H1 (cell line): ENCODE results near the gene TRIM71. TPM values are rescaled to one million over a fixed set of nuclear protein-coding genes. Genes with fewer than 3 reads are reported as not detected.

ENCODE experiments used
- CTCF ChIA-PET: fragments of 300-600 bp; sonication (Branson Sonifier 250); formaldehyde crosslinking; loops from one replicate; lab custom pipeline; 2021; ENCODE audit not compliant: partially characterized antibody; lab: Charles Lee
- POLR2A ChIA-PET: fragments of 300-600 bp; sonication (Branson Sonifier 250); formaldehyde crosslinking; loops from one replicate; lab custom pipeline; 2021; ENCODE audit warnings: inconsistent platforms; ENCODE audit not compliant: partially characterized antibody; lab: Charles Lee
- DNase-seq, 2 experiments: peaks; one replicate each; pipeline versions ENCODE4 v3.0.0 to v3.0.0-alpha.2; 2010 to 2022; ENCODE audit warnings: low spot score in 2 of 2, low read depth in 1 of 2, mixed read lengths in 1 of 2
- FAIRE-seq: peaks from 2 replicates; lab custom pipeline; 2011; peaks lifted over from hg19 to GRCh38; lab: Jason Lieb, UNC
- H2AFZ ChIP-seq: 2 replicates; pipeline ENCODE4 v1.8.1; 2012; ENCODE audit warnings: low read length, inconsistent platforms
- H2AK5ac ChIP-seq: 2 replicates; pipeline ENCODE4 v1.6.1; 2013; ENCODE audit warnings: low read depth, low read length
- H2BK120ac ChIP-seq: replicated peaks from 2 replicates; pipeline ENCODE3; 2013; ENCODE audit warnings: low read depth, low read length, inconsistent platforms
- H2BK12ac ChIP-seq: 2 replicates; pipeline ENCODE4 v1.6.1; 2013; ENCODE audit warnings: low read depth, low read length
- H2BK15ac ChIP-seq: 2 replicates; pipeline ENCODE4 v1.6.1; 2013; ENCODE audit warnings: low read length
- H2BK20ac ChIP-seq: 2 replicates; pipeline ENCODE4 v1.6.1; 2013; ENCODE audit warnings: low read length
- H2BK5ac ChIP-seq: 2 replicates; pipeline ENCODE4 v1.6.1; 2013; ENCODE audit warnings: low read depth, low read length
- H3K14ac ChIP-seq: 2 replicates; pipeline ENCODE4 v1.6.1; 2013; ENCODE audit warnings: inconsistent platforms; ENCODE audit not compliant: insufficient read length
- H3K18ac ChIP-seq: 2 replicates; pipeline ENCODE4 v1.6.1; 2013; ENCODE audit warnings: low read length; ENCODE audit errors: extremely low read depth
- H3K23ac ChIP-seq: 2 replicates; pipeline ENCODE4 v1.6.1; 2013; ENCODE audit warnings: inconsistent platforms; ENCODE audit not compliant: insufficient read length
- H3K23me2 ChIP-seq: 2 replicates; pipeline ENCODE4 v1.6.1; 2013; ENCODE audit warnings: low read depth, low read length
- H3K27ac ChIP-seq: 2 replicates; pipeline ENCODE4 v1.6.1; 2011; ENCODE audit warnings: low read depth, low read length, inconsistent platforms
- H3K27me3 ChIP-seq, 4 experiments: replicated peaks in 1 of 4; 1 replicate in 1 of 4; 2 replicates in 3 of 4; pipeline versions ENCODE4 v1.6.1 to v1.8.1; 2011 to 2013; ENCODE audit warnings: low read length in 3 of 4, mild to moderate bottlenecking in 3 of 4, inconsistent platforms in 2 of 4, mixed read lengths in 2 of 4, moderate library complexity in 1 of 4; ENCODE audit not compliant: control insufficient read depth in 3 of 4, insufficient read depth in 3 of 4; ENCODE audit errors: extremely low read depth in 1 of 4
- H3K36me3 ChIP-seq, 4 experiments: 2 replicates each; pipeline versions ENCODE4 v1.6.1 to v1.8.1; 2011 to 2013; ENCODE audit warnings: mild to moderate bottlenecking in 4 of 4, low read length in 3 of 4, moderate library complexity in 2 of 4, control low read depth in 1 of 4, inconsistent platforms in 1 of 4; ENCODE audit not compliant: insufficient read depth in 4 of 4, control insufficient read depth in 2 of 4
- H3K4ac ChIP-seq: replicated peaks from 2 replicates; pipeline ENCODE3; 2013; ENCODE audit warnings: low read length, low read depth, mixed read lengths, inconsistent platforms; ENCODE audit not compliant: insufficient read length
- H3K4me1 ChIP-seq, 4 experiments: replicated peaks in 1 of 4; 1 replicate in 1 of 4; 2 replicates in 3 of 4; pipeline versions ENCODE4 v1.6.1 to v1.8.1; 2011 to 2013; ENCODE audit warnings: low read length in 3 of 4, inconsistent platforms in 2 of 4, mixed read lengths in 1 of 4; ENCODE audit not compliant: insufficient read depth in 4 of 4, control insufficient read depth in 3 of 4
- H3K4me2 ChIP-seq, 2 experiments: 2 replicates each; pipeline versions ENCODE4 v1.6.1 to v1.8.1; 2011 to 2013; ENCODE audit warnings: low read depth in 2 of 2, low read length in 2 of 2, control low read depth in 1 of 2, inconsistent platforms in 1 of 2, mild to moderate bottlenecking in 1 of 2; ENCODE audit not compliant: insufficient read depth in 1 of 2
- H3K4me3 ChIP-seq, 4 experiments: fragments of 200-600, 300-600 bp in 1 of 4; sonication (generic), shearing (Covaris generic), sonication (Bioruptor Twin) in 1 of 4; 2 replicates each; pipeline versions ENCODE4 v1.5.1 to v1.8.1; 2011 to 2016; ENCODE audit warnings: low read length in 4 of 4, low read depth in 3 of 4, control low read depth in 2 of 4, inconsistent platforms in 2 of 4, mild to moderate bottlenecking in 2 of 4, mixed read lengths in 1 of 4, moderate library complexity in 1 of 4; ENCODE audit not compliant: insufficient read depth in 2 of 4; ENCODE audit errors: extremely low read depth in 1 of 4
- H3K56ac ChIP-seq: replicated peaks from 2 replicates; pipeline ENCODE3; 2013; ENCODE audit warnings: low read depth, mild to moderate bottlenecking, mixed read lengths, low read length, inconsistent platforms; ENCODE audit not compliant: insufficient read length
- H3K79me1 ChIP-seq: 2 replicates; pipeline ENCODE4 v1.6.1; 2013; ENCODE audit warnings: low read depth, low read length, control low read depth
- H3K79me2 ChIP-seq, 2 experiments: 2 replicates each; pipeline versions ENCODE4 v1.6.1 to v1.8.1; 2012 to 2013; ENCODE audit warnings: low read length in 2 of 2, mild to moderate bottlenecking in 2 of 2, inconsistent platforms in 1 of 2; ENCODE audit not compliant: insufficient read depth in 2 of 2, control insufficient read depth in 1 of 2
- H3K9ac ChIP-seq, 4 experiments: replicated peaks in 1 of 4; 1 replicate in 1 of 4; 2 replicates in 3 of 4; pipeline versions ENCODE4 v1.6.1 to v1.8.1; 2011 to 2013; ENCODE audit warnings: low read depth in 3 of 4, low read length in 3 of 4, control low read depth in 2 of 4, mild to moderate bottlenecking in 2 of 4, moderate library complexity in 2 of 4, inconsistent platforms in 1 of 4; ENCODE audit errors: extremely low read depth in 1 of 4
- H3K9me3 ChIP-seq, 2 experiments: 2 replicates each; pipeline versions ENCODE4 v1.6.1 to v1.8.1; 2012 to 2013; ENCODE audit warnings: mild to moderate bottlenecking in 2 of 2, moderate library complexity in 2 of 2, control low read depth in 1 of 2, inconsistent platforms in 1 of 2, low read depth in 1 of 2, low read length in 1 of 2, mixed read lengths in 1 of 2; ENCODE audit not compliant: insufficient read depth in 2 of 2
- H4K20me1 ChIP-seq, 2 experiments: replicated peaks in 1 of 2; 2 replicates each; pipeline versions ENCODE3 to v1.8.1; 2011 to 2013; ENCODE audit warnings: inconsistent platforms in 2 of 2, low read length in 2 of 2, mild to moderate bottlenecking in 1 of 2; ENCODE audit not compliant: insufficient read depth in 2 of 2, control insufficient read depth in 1 of 2
- H4K5ac ChIP-seq: 2 replicates; pipeline ENCODE4 v1.6.1; 2013; ENCODE audit warnings: low read length, low read depth, mixed read lengths, inconsistent platforms; ENCODE audit not compliant: insufficient read length
- H4K8ac ChIP-seq: 2 replicates; pipeline ENCODE4 v1.8.0; 2013; ENCODE audit warnings: mild to moderate bottlenecking, moderate library complexity, low read length, inconsistent platforms; ENCODE audit not compliant: insufficient read depth; ENCODE audit errors: extremely low read depth
- H4K91ac ChIP-seq: replicated peaks from 2 replicates; pipeline ENCODE3; 2013; ENCODE audit warnings: low read length, mixed read lengths, inconsistent platforms; ENCODE audit not compliant: insufficient read length
- ASH2L ChIP-seq: fragments of 200-600, 300-600 bp; sonication (generic); IDR thresholded peaks from one replicate; pipeline ENCODE4 v1.7.1; 2017; ENCODE audit warnings: low read length
- BRCA1 ChIP-seq: IDR thresholded peaks from 2 replicates; pipeline ENCODE4 v1.6.1; 2012; ENCODE audit warnings: low read depth, low read length, improper control_type of control experiment
- EP300 ChIP-seq, 2 experiments: IDR thresholded peaks; 1 replicate in 1 of 2; 2 replicates in 1 of 2; pipeline ENCODE4 v1.6.1; 2011 to 2012; ENCODE audit warnings: low read depth in 2 of 2, low read length in 2 of 2, mild to moderate bottlenecking in 2 of 2, borderline replicate concordance in 1 of 2, inconsistent platforms in 1 of 2, moderate library complexity in 1 of 2
- GTF2F1 ChIP-seq: IDR thresholded peaks from 2 replicates; pipeline ENCODE4 v1.6.1; 2012; ENCODE audit warnings: low read depth, low read length, improper control_type of control experiment, borderline replicate concordance
- JUN ChIP-seq: IDR thresholded peaks from 2 replicates; pipeline ENCODE4 v1.6.1; 2011; ENCODE audit warnings: low read depth, mild to moderate bottlenecking, improper control_type of control experiment, low read length
- POLR2A ChIP-seq, 2 experiments: IDR thresholded peaks; 1 replicate in 1 of 2; 2 replicates in 1 of 2; pipeline ENCODE4 v1.6.1; 2011; ENCODE audit warnings: low read depth in 2 of 2, low read length in 2 of 2, mild to moderate bottlenecking in 2 of 2; ENCODE audit errors: control extremely low read depth in 1 of 2
- SP4 ChIP-seq: IDR thresholded peaks from 2 replicates; pipeline ENCODE4 v1.6.1; 2012; ENCODE audit warnings: low read length, inconsistent platforms
- TBP ChIP-seq: IDR thresholded peaks from 2 replicates; pipeline ENCODE4 v1.6.1; 2011; ENCODE audit warnings: low read depth, low read length, improper control_type of control experiment
- TCF12 ChIP-seq: IDR thresholded peaks from 2 replicates; pipeline ENCODE4 v1.6.1; 2011; ENCODE audit warnings: low read depth, mild to moderate bottlenecking, low read length
- TEAD4 ChIP-seq: IDR thresholded peaks from 2 replicates; pipeline ENCODE4 v1.6.1; 2012; ENCODE audit warnings: low read depth, low read length, inconsistent platforms, mixed read lengths
- WGBS, 2 experiments: shearing (Covaris generic) in 1 of 2; methylation state at CpG; one replicate each; pipeline versions ENCODE4 v1.1.6 to v1.1.7; 2013 to 2015; ENCODE audit warnings: low lambda C conversion rate in 2 of 2, mixed read lengths in 2 of 2, inconsistent platforms in 1 of 2, low coverage in 1 of 2, missing lambda C conversion rate in 1 of 2; ENCODE audit not compliant: insufficient replicate concordance in 2 of 2, insufficient coverage in 1 of 2, insufficient read length in 1 of 2; ENCODE audit errors: extremely low coverage in 1 of 2, missing lambda C conversion rate in 1 of 2; 5-methylcytosine and 5-hydroxymethylcytosine counted together
- polyA plus RNA-seq, 7 experiments: library from polyadenylated mRNA; depleted of rRNA in 3 of 7; stranded (reverse) in 5 of 7; unstranded in 2 of 7; fragments of >200 nt in 5 of 7; fragments of 200-250 nt in 2 of 7; gene quantifications; 1 replicate in 5 of 7; 2 replicates in 1 of 7; 4 replicates in 1 of 7; pipeline versions ENCODE4 v1.2.1 to v1.2.3, GENCODE V29; 2011 to 2013; ENCODE audit warnings: missing spikeins in 2 of 7, mixed read lengths in 2 of 7
- total RNA-seq: library from RNA; stranded (reverse); fragmentation: NEBNext Ultra II Directional; extraction: Animal tissue kit (Norgen Biotek cat#: 25700); gene quantifications from 2 replicates; pipeline ENCODE4 v1.2.1, GENCODE V29; 2021

The TRIM71 gene
- total and polyA plus RNA-seq, 2 of the 8 experiments (the other 6 are each of a cell fraction or from before 2014, with no cell fraction given) = 53.7 to 293 TPM

- no peak overlapping the region for H3K56ac ChIP-seq
- no peaks in the 10 kb centered on the region; a peak in 1 of 8 replicates for H3K36me3 ChIP-seq
- H3K79me1 ChIP-seq = no peaks in the 10 kb centered on the region; the same call in 1 of the 2 replicates
- H3K23ac ChIP-seq = no peak overlapping the region
- peak overlapping the region; percentile 1; the same call in 1 of the 2 replicates for H4K8ac ChIP-seq
- peak overlapping the region; percentile 54 for H4K5ac ChIP-seq
- H3K4me3 ChIP-seq = peak overlapping the region; percentile 20 to 65 (median 29); a peak in 6 of 8 replicates
- peak overlapping the region; percentile 88 for H3K18ac ChIP-seq
- no peak overlapping the region for H3K4ac ChIP-seq
- H3K27ac ChIP-seq = no peak overlapping the region
- H3K27me3 ChIP-seq = no peaks in the 10 kb centered on the region
- peaks cover 0 to under 1% of the 10 kb centered on the region in 2 experiments for H4K20me1 ChIP-seq
- no peaks in the 10 kb centered on the region for H3K9me3 ChIP-seq
- POLR2A ChIA-PET = interaction anchor here (0.9 to 11.7 kb wide), 11 partner anchors 10 to 61 kb away, joined by 3 to 230 read pairs (median 14); partner anchors contain the start of gene TRIM71
- H2BK12ac ChIP-seq = peak overlapping the region; percentile 75; the same call in 1 of the 2 replicates
- TF ChIP-seq TBP (no peak), TCF12 (no peak), ASH2L (no peak), SP4 (no peak), BRCA1 (no peak), POLR2A (IDR thresholded peaks at IDR 0.05; ENCODE audit: control extremely low read depth in 1 of 2, low read depth in 2 of 2, low read length in 2 of 2) (no peak), JUN (no peak), EP300 (IDR thresholded peaks at IDR 0.05; ENCODE audit: borderline replicate concordance in 1 of 2, low read depth in 2 of 2, low read length in 2 of 2) (no peak), TEAD4 (no peak), GTF2F1 (no peak)
- FAIRE-seq (no peak), DNase-seq (no peak)
- peak overlapping the region; percentile 29; the same call in 1 of the 2 replicates for H2BK20ac ChIP-seq
- peaks cover 4% of the 10 kb centered on the region; the same call in 1 of the 2 replicates for H3K23me2 ChIP-seq
- H3K79me2 ChIP-seq = peaks cover 0 to 22% of the 10 kb centered on the region in 2 experiments; a peak in 3 of 4 replicates
- H3K4me1 ChIP-seq = peaks cover 13 to 29% (median 22%) of the 10 kb centered on the region in 4 experiments; a peak in 6 of 7 replicates
- no peak overlapping the region for H3K9ac ChIP-seq
- H2AFZ ChIP-seq = no peak overlapping the region
- 36% methylated on average over 3 of the region's 3 CpGs; no CpG with 5 or more reads in 1 of the 2 experiments for WGBS, 2 experiments
- 0 out of 2 replicates have a peak overlapping the region, but pooled peaks have one; percentile 5 for H2BK15ac ChIP-seq
- H2AK5ac ChIP-seq = no peak overlapping the region
- H4K91ac ChIP-seq = peak overlapping the region; percentile 89
- H3K4me2 ChIP-seq = peak overlapping the region; percentile 79 to 98
- no peak overlapping the region for H3K14ac ChIP-seq
- CTCF ChIA-PET = interaction anchor here (0.7 to 3.8 kb wide), 5 partner anchors 9 to 90 kb away, joined by 3 to 25 read pairs (median 11); no protein-coding TSS in a partner anchor
- peak overlapping the region; percentile 80 for H2BK120ac ChIP-seq
- H2BK5ac ChIP-seq = peak overlapping the region; percentile 89
These were observed 35.4 kb upstream of the TRIM71 start for GRCh38 chr3:32782407-32782806.
